ENCODE measurements around the gene IPO4.

IPO4 gene

GRCh38 chr14:24171422-24172260 is 17.0 kb downstream of the IPO4 start, which contains the start of gene REC8:
REC8 (plus strand) TSS chr14:24172080; CDS start chr14:24172553, 473 bp downstream.
- DNase-seq: peak; percentile 70

GRCh38 chr14:24167469-24168114 is 21.0 kb downstream of the IPO4 start:
- no peak for DNase-seq

GRCh38 chr14:24165785-24166184 is 22.8 kb downstream of the IPO4 start:
- no peak for DNase-seq

- no peak for DNase-seq
Observed at GRCh38 chr14:24164518-24164991, 24.1 kb downstream of the IPO4 start.

GRCh38 chr14:24162093-24162492 is 26.5 kb downstream of the IPO4 start:
- DNase-seq: peak; percentile 58

- DNase-seq: peak; percentile 99
Observed at GRCh38 chr14:24160850-24161804, 27.5 kb downstream of the IPO4 start, which contains the start of gene IRF9. IRF9 (plus strand) TSS chr14:24161265; CDS start chr14:24162145, 880 bp downstream.

- no peak for DNase-seq
Observed at GRCh38 chr14:24160499-24160849, 28.1 kb downstream of the IPO4 start.

GRCh38 chr14:24159777-24160498 is 28.7 kb downstream of the IPO4 start:
- DNase-seq: no peak

GRCh38 chr14:24157331-24157730 is 31.3 kb downstream of the IPO4 start:
- no peak for DNase-seq

GRCh38 chr14:24156840-24157239 is 31.8 kb downstream of the IPO4 start:
- DNase-seq: no peak

- no peak for DNase-seq
Observed at GRCh38 chr14:24155100-24155499, 33.5 kb downstream of the IPO4 start.

GRCh38 chr14:24151404-24152080 is 37.1 kb downstream of the IPO4 start:
- DNase-seq: no peak

- DNase-seq: no peak
Observed at GRCh38 chr14:24150993-24151392, 37.6 kb downstream of the IPO4 start.

- DNase-seq: no peak
Observed at GRCh38 chr14:24150567-24150966, 38.0 kb downstream of the IPO4 start.

GRCh38 chr14:24150061-24150460 is 38.6 kb downstream of the IPO4 start:
- no peak for DNase-seq

- no peak for DNase-seq
Observed at GRCh38 chr14:24149302-24149969, 39.2 kb downstream of the IPO4 start.

- no peak for DNase-seq
Observed at GRCh38 chr14:24147761-24148428, 40.7 kb downstream of the IPO4 start.

- peak; percentile 99 for DNase-seq
Observed at GRCh38 chr14:24146978-24147760, 41.4 kb downstream of the IPO4 start, which contains the start of gene RNF31. RNF31 (plus strand) TSS chr14:24147498; CDS start chr14:24147699, 201 bp downstream.

- peak; percentile 90 for DNase-seq
Observed at GRCh38 chr14:24146453-24146977, 42.1 kb downstream of the IPO4 start, which contains the start of gene PSME2. PSME2 (minus strand) TSS chr14:24146610; CDS start chr14:24146581, 29 bp downstream.
